ENCODE results near the gene SULT1C3. TPM values are rescaled to one million over a fixed set of nuclear protein-coding genes. Genes with fewer than 3 reads are reported as not detected.

The SULT1C3 gene
- total RNA-seq, 1 experiment from 2014 or later, result not detected

- H3K4me1 ChIP-seq, result peaks cover 9% of the 10 kb centered on the region
- intact Hi-C loops (cut with micrococcal nuclease; ENCODE audit: unreplicated experiment), result no loop called here
Observed at GRCh38 chr2:108270768-108271506, 31.2 kb downstream of the SULT1C3 start.

GRCh38 chr2:108271691-108272253 lies 32.0 kb downstream of the SULT1C3 start:
- Mint-ChIP-seq H3K4me3 (ENCODE audit: unreplicated experiment) (no peak overlapping the region), H3K27ac (ENCODE audit: unreplicated experiment) (no peak overlapping the region), H3K9me3 (ENCODE audit: unreplicated experiment) (peaks cover 11% of the 10 kb centered on the region), H3K4me1 (ENCODE audit: low read depth, unreplicated experiment) (peaks cover 14% of the 10 kb centered on the region), H3K36me3 (ENCODE audit: insufficient read depth, unreplicated experiment) (no peaks in the 10 kb centered on the region), H3K27me3 (ENCODE audit: insufficient read depth, unreplicated experiment) (no peaks in the 10 kb centered on the region)
- TF ChIP-seq CTCF (IDR thresholded peaks at IDR 0.05; ENCODE audit: insufficient read depth in 1 of 2, low read depth in 1 of 2, low read length in 1 of 2, severe bottlenecking in 1 of 2, unreplicated experiment in 1 of 2), result no peak
- CTCF ChIA-PET, result no interaction called here
- Histone ChIP-seq H3K4me3 (ENCODE audit: low read depth, low read length) (no peak overlapping the region), H3K27me3 (replicated peaks; ENCODE audit: control insufficient read depth, insufficient read depth, low read length) (no peaks in the 10 kb centered on the region), H3K36me3 (ENCODE audit: control insufficient read depth, insufficient read depth, low read length) (no peaks in the 10 kb centered on the region; the same call in 1 of the 2 replicates), H3K9me3 (no peaks in the 10 kb centered on the region), H3K4me1 (peaks cover 1% of the 10 kb centered on the region; the same call in 1 of the 2 replicates)
- BruUV-seq (replicated peaks), result no TSS peak
- intact Hi-C loops (cut with micrococcal nuclease; ENCODE audit: unreplicated experiment), result no loop called here
- POLR2A ChIA-PET, result no interaction called here
- no peak for DNase-seq

More at GRCh38 chr2:108270768-108271506, 31.2 kb downstream of the SULT1C3 start:
- Mint-ChIP-seq H3K4me3 (ENCODE audit: unreplicated experiment) (no peak overlapping the region), H3K36me3 (ENCODE audit: insufficient read depth, unreplicated experiment) (no peaks in the 10 kb centered on the region), H3K27ac (ENCODE audit: unreplicated experiment) (no peak overlapping the region), H3K9me3 (ENCODE audit: unreplicated experiment) (peaks cover 11% of the 10 kb centered on the region), H3K4me1 (ENCODE audit: low read depth, unreplicated experiment) (peaks cover 22% of the 10 kb centered on the region), H3K27me3 (ENCODE audit: insufficient read depth, unreplicated experiment) (no peaks in the 10 kb centered on the region)
- Histone ChIP-seq H3K9me3 (no peaks in the 10 kb centered on the region), H3K4me3 (ENCODE audit: low read depth, low read length) (no peak overlapping the region), H3K36me3 (ENCODE audit: control insufficient read depth, insufficient read depth, low read length) (no peaks in the 10 kb centered on the region; the same call in 1 of the 2 replicates), H3K27me3 (replicated peaks; ENCODE audit: control insufficient read depth, insufficient read depth, low read length) (no peaks in the 10 kb centered on the region)
- no TSS peak for BruUV-seq (replicated peaks)
- TF ChIP-seq CTCF (IDR thresholded peaks at IDR 0.05; ENCODE audit: insufficient read depth in 1 of 2, low read depth in 1 of 2, low read length in 1 of 2, severe bottlenecking in 1 of 2, unreplicated experiment in 1 of 2), result no peak
- ChIA-PET POLR2A (no interaction called here), CTCF (no interaction called here)
- DNase-seq, result no peak

GRCh38 chr2:108278631-108279030 lies 38.9 kb downstream of the SULT1C3 start:
- BruUV-seq (replicated peaks), result no TSS peak
- intact Hi-C loops (cut with micrococcal nuclease; ENCODE audit: unreplicated experiment), result no loop called here
- CTCF ChIA-PET, result no interaction called here

More at GRCh38 chr2:108278631-108279030, 38.9 kb downstream of the SULT1C3 start:
- Mint-ChIP-seq H3K36me3 (ENCODE audit: insufficient read depth, unreplicated experiment) (peaks cover 5% of the 10 kb centered on the region), H3K4me3 (ENCODE audit: unreplicated experiment) (no peak overlapping the region), H3K4me1 (ENCODE audit: low read depth, unreplicated experiment) (no peaks in the 10 kb centered on the region), H3K27ac (ENCODE audit: unreplicated experiment) (no peak overlapping the region), H3K9me3 (ENCODE audit: unreplicated experiment) (peaks cover 19% of the 10 kb centered on the region), H3K27me3 (ENCODE audit: insufficient read depth, unreplicated experiment) (no peaks in the 10 kb centered on the region)
- no peaks in the 10 kb centered on the region for H3K36me3 ChIP-seq (ENCODE audit: control insufficient read depth, insufficient read depth, low read length)
- H3K27me3 ChIP-seq (replicated peaks; ENCODE audit: control insufficient read depth, insufficient read depth, low read length), result no peaks in the 10 kb centered on the region
- 0 out of 2 replicates have a peak, but pooled peaks cover 3% of the 10 kb centered on the region for H3K9me3 ChIP-seq
- no peak for TF ChIP-seq CTCF (IDR thresholded peaks at IDR 0.05; ENCODE audit: insufficient read depth in 1 of 2, low read depth in 1 of 2, low read length in 1 of 2, severe bottlenecking in 1 of 2, unreplicated experiment in 1 of 2)
- no peak overlapping the region for H3K4me3 ChIP-seq (ENCODE audit: low read depth, low read length)
- POLR2A ChIA-PET, result no interaction called here
- no peaks in the 10 kb centered on the region for H3K4me1 ChIP-seq
- DNase-seq, result no peak
